Stimulated activated CD4-positive, alpha-beta T cell treated with anti-CD3 and anti-CD28 coated beads, Interleukin-15, amount 100 ng/mL, for 1 hour (primary cell): Measurements from ENCODE around the gene DHCR7.

ENCODE experiments used
- DNase-seq, 2 donors: peaks; one replicate each; pipeline ENCODE4 v3.0.0-alpha.2; 2020; ENCODE audit warnings: low read depth in 1 of 2, low spot score in 1 of 2

DHCR7 gene

GRCh38 chr11:71387200-71387599, 61.0 kb downstream of the DHCR7 start:
- DNase-seq = no peak

- no peak for DNase-seq
Measured at GRCh38 chr11:71386202-71386601, 62.0 kb downstream of the DHCR7 start.

- DNase-seq = no peak
Measured at GRCh38 chr11:71385091-71385490, 63.1 kb downstream of the DHCR7 start.

- DNase-seq = no peak
Measured at GRCh38 chr11:71384561-71384960, 63.6 kb downstream of the DHCR7 start.
